Activated CD8-positive, alpha-beta T cell treated with anti-CD3 and anti-CD28 coated beads for 36 hours (primary cell): ENCODE data around the gene KLHL26. TPM values are rescaled to one million over a fixed set of nuclear protein-coding genes. Genes with fewer than 3 reads are reported as not detected.

Experiments used
- ATAC-seq: fragments of 200-7000 bp; cut with Tn5 transposase; one replicate; pipeline ENCODE4 v1.10.0; 2021; ENCODE audit warnings: mild to moderate bottlenecking, moderate library complexity
- CTCF ChIA-PET: fragments of 350-600 bp; sonication (Branson Sonifier 250); formaldehyde crosslinking; loops from one replicate; lab custom pipeline; 2021; ENCODE audit warnings: antibody characterized with exemption; lab: Charles Lee
- POLR2A ChIA-PET: fragments of 350-600 bp; sonication (Branson Sonifier 250); formaldehyde crosslinking; loops from one replicate; lab custom pipeline; 2021; ENCODE audit warnings: antibody characterized with exemption; lab: Charles Lee
- DNase-seq: peaks from one replicate; pipeline ENCODE4 v3.0.0-alpha.2; 2020
- H3K27ac Mint-ChIP-seq: one replicate; pipeline ENCODE4 v1.8.0; 2021; ENCODE audit warnings: mild to moderate bottlenecking, mixed read lengths
- H3K27me3 Mint-ChIP-seq: one replicate; pipeline ENCODE4 v1.8.0; 2021; ENCODE audit warnings: mixed read lengths
- H3K36me3 Mint-ChIP-seq: one replicate; pipeline ENCODE4 v1.8.0; 2021; ENCODE audit warnings: low read depth, mixed read lengths
- H3K4me1 Mint-ChIP-seq: one replicate; pipeline ENCODE4 v1.8.0; 2021; ENCODE audit warnings: low read depth, mixed read lengths
- H3K4me3 Mint-ChIP-seq: one replicate; pipeline ENCODE4 v1.8.0; 2021; ENCODE audit warnings: mild to moderate bottlenecking, moderate library complexity, mixed read lengths
- H3K9me3 Mint-ChIP-seq: one replicate; pipeline ENCODE4 v1.8.0; 2021; ENCODE audit warnings: mixed read lengths
- CTCF ChIP-seq: fragments of 200-600 bp; IDR thresholded peaks from one replicate; pipeline ENCODE4 v1.8.0; 2022; ENCODE audit warnings: antibody characterized with exemption, mild to moderate bottlenecking
- intact Hi-C: fragments of 100-400 bp; cut with micrococcal nuclease; formaldehyde crosslinking; loops from one replicate; pipeline ENCODE4 v1.10.0; 2022
- total RNA-seq, 2 experiments: library from RNA; stranded (reverse); gene quantifications; one replicate each; pipeline ENCODE4 v1.2.3, GENCODE V29; 2021

KLHL26 gene
- total RNA-seq, 2 experiments from 2014 or later: 10.3 to 10.8 TPM

- ChIA-PET CTCF (interaction anchor here (1.1 to 1.6 kb wide), 2 partner anchors 17 to 64 kb away, joined by 3 to 4 read pairs; no protein-coding TSS in a partner anchor), POLR2A (no interaction called here)
- intact Hi-C loops: no loop called here
- Mint-ChIP-seq H3K9me3 (no peaks in the 10 kb centered on the region), H3K27ac (no peak overlapping the region), H3K27me3 (peaks cover 70% of the 10 kb centered on the region), H3K4me3 (no peak overlapping the region), H3K4me1 (peaks cover 17% of the 10 kb centered on the region), H3K36me3 (no peaks in the 10 kb centered on the region)
- ATAC-seq (no peak), DNase-seq (no peak)
- TF ChIP-seq CTCF: no peak
Observed at GRCh38 chr19:18611327-18612050, 25.3 kb upstream of the KLHL26 start.

DNA sequence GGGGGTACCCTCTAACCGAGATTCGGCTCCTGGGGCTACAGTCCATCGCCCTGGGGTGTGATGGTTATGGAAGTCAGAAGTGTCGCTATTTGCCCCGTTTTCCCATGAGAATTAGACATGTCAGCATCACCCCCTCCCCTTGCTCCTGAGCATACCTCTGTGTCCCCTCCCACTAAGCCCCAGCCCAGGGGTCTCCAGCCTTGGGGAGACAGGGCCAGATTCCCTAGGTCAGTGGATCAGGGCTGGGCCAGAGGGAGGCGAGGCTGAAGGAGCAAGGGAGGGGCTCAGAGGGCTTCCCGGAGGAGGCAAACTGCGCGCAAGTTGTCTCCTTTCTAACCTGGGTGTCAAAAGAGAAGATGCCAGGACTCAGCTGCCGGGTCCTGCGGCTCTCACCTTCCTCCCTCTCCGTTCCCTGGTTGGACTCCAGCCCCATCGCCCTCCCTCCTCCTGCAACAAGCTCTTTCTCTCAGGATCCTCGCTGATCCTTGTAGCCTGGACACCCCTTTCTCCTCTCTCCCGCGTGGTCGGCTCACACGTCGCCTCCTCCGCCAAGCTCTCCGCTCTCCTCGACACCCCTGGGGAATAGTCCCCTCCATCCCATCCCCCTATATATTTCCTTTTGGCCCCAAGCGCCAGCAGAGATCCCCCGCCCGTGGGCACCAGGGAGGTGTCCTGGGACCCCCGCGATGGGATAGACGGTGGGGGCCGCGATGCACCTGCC, 24.6 kb upstream of the KLHL26 start:
- H3K4me1 Mint-ChIP-seq: peaks cover 17% of the 10 kb centered on the region
- H3K27ac Mint-ChIP-seq: no peak overlapping the region
- intact Hi-C loops: no loop called here
- no peaks in the 10 kb centered on the region for H3K9me3 Mint-ChIP-seq
- ATAC-seq: peak; percentile 26
- no peaks in the 10 kb centered on the region for H3K36me3 Mint-ChIP-seq
- POLR2A ChIA-PET: interaction anchor here (1.7 kb wide), 1 partner anchor 19 kb away, joined by 4 read pairs; no protein-coding TSS in a partner anchor
- DNase-seq: no peak
- peak overlapping the region; percentile 57 for H3K4me3 Mint-ChIP-seq
- TF ChIP-seq CTCF: no peak
- peaks cover 68% of the 10 kb centered on the region for H3K27me3 Mint-ChIP-seq
- CTCF ChIA-PET: interaction anchor here (0.6 to 1.6 kb wide), 3 partner anchors 18 to 212 kb away, joined by 3 to 4 read pairs (median 3); no protein-coding TSS in a partner anchor

DNA sequence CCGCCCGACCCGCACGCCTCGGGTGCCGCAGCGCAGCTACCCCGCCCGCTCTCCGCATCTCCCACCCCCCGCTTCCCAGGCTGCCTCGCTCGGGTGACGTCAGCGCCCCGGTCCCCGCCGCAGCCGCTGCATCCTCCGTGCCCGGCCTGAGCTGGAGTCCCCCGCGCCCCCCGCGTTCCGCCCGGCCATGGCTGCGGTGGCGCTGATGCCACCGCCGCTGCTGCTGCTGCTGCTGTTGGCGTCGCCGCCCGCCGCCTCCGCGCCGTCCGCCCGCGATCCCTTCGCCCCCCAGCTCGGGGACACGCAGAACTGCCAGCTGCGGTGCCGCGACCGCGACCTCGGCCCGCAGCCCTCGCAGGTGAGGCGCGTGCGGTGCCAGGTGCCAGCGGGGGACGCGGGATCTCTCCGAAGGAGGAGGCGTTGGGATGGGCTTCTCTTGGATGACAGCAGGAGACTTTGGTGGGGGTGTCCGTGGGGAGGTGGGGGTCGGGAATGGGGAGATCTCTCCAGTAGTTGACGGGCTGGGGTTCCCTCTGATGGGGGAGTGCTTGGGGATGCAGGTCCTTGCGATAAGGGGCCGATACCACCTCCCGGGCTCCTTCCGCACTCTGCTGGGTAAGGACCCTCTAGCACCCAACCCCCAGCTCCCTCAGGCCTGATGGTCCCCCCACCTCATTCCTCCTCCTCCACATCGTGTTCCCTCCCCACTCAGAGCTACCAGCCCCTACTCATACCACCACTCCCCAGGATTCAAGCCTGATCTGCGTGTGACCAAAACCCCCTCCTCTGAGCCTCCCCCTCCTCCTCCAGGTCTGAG, 23.8 kb upstream of the KLHL26 start, which contains the start of gene TMEM59L:
TSS of gene TMEM59L (plus strand) at position 99 of the 817 bp plus-strand sequence. CDS start at position 188, 89 bp downstream.
- Mint-ChIP-seq H3K27ac (no peak within 1 kb of the TSS), H3K9me3 (no peaks in the 10 kb centered on the region), H3K27me3 (peaks cover 67% of the 10 kb centered on the region), H3K36me3 (no peaks in the 10 kb centered on the region), H3K4me1 (peaks cover 17% of the 10 kb centered on the region), H3K4me3 (peak within 1 kb of the TSS; percentile 57)
- CTCF ChIA-PET: interaction anchor here (0.6 to 1.6 kb wide), 3 partner anchors 19 to 211 kb away, joined by 3 to 4 read pairs (median 3); no protein-coding TSS in a partner anchor
- DNase-seq (peak; percentile 45), ATAC-seq (peak; percentile 34)
- no peak for TF ChIP-seq CTCF
- intact Hi-C loops: no loop called here
- POLR2A ChIA-PET: interaction anchor here (1.7 kb wide), 1 partner anchor 20 kb away, joined by 4 read pairs; no protein-coding TSS in a partner anchor

DNA sequence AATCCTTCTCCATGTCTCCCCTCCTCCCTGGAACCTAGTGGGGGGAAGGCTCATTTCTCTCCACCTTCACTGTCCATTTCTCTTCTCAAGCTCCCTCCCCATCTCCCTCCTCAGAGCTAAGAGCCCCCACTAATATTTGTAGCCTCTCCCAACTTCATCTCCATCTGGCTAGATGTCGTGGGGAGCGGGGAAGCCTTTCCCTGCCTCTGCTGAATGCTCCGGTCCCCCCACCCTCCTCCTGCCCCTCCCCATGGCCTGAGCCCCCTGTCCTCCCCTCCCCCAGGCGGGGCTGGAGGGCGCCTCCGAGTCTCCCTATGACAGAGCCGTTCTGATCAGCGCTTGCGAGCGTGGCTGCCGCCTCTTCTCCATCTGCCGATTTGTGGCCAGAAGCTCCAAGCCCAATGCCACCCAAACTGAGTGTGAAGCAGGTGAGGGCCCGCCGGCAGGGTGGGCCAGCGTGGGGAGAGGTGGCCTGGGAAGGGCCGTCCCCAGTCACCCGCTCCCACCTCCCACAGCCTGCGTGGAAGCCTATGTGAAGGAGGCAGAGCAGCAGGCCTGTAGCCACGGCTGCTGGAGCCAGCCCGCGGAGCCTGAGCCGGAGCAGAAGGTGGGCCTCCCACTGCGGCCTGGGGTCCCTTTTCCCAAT, 23.1 kb upstream of the KLHL26 start:
- Mint-ChIP-seq H3K36me3 (no peaks in the 10 kb centered on the region), H3K9me3 (no peaks in the 10 kb centered on the region), H3K4me1 (peaks cover 17% of the 10 kb centered on the region), H3K27me3 (peaks cover 61% of the 10 kb centered on the region), H3K4me3 (no peak overlapping the region), H3K27ac (no peak overlapping the region)
- intact Hi-C loops: no loop called here
- ATAC-seq (no peak), DNase-seq (no peak)
- ChIA-PET CTCF (no interaction called here), POLR2A (interaction anchor here (1.7 kb wide), 1 partner anchor 20 kb away, joined by 4 read pairs; no protein-coding TSS in a partner anchor)
- no peak for TF ChIP-seq CTCF
